Left lobe of liver (tissue), 2 donors: ENCODE measurements around the gene SPEF2. TPM values are rescaled to one million over a fixed set of nuclear protein-coding genes. Genes with fewer than 3 reads are reported as not detected.
"Not testable (repeated sequence)": the region's sequence is repeated elsewhere in the genome, so short reads cannot be mapped to it uniquely, and the experiment has no call there.

Experiments used
- ATAC-seq: fragments of 200-7000 bp; cut with Tn5 transposase; one replicate; pipeline ENCODE4 v1.9.1; 2020; ENCODE audit warnings: mild to moderate bottlenecking, moderate library complexity
- DNase-seq: peaks from one replicate; pipeline ENCODE4 v3.0.0-alpha.2; 2020; ENCODE audit warnings: low spot score
- total RNA-seq: library from RNA; stranded (reverse); gene quantifications from one replicate; pipeline ENCODE4 v1.2.1, GENCODE V29; 2021
- donor health status: DM: no; HTN: no; CAD: no; lungs with moderate emphysema.
- donor health status: DM: no; HTN: yes; CAD: no.

Gene SPEF2
- total RNA-seq, 1 donor from 2014 or later = 1.7 TPM

GRCh38 chr5:35852084-35852734, 234.5 kb downstream of the SPEF2 start:
- no peak for DNase-seq
- ATAC-seq = no peak

- ATAC-seq (no peak), DNase-seq (no peak)
These were observed 235.1 kb downstream of the SPEF2 start for GRCh38 chr5:35852773-35853172.

- ATAC-seq (peak; percentile 28), DNase-seq (no peak)
These were observed 236.0 kb downstream of the SPEF2 start for GRCh38 chr5:35853631-35854030.

- no peak for DNase-seq
- ATAC-seq = no peak
These were observed 236.6 kb downstream of the SPEF2 start for GRCh38 chr5:35854248-35854647.

- ATAC-seq = no peak
- no peak for DNase-seq
These were observed 237.5 kb downstream of the SPEF2 start for GRCh38 chr5:35855187-35855586.

- not testable (repeated sequence) for DNase-seq, ATAC-seq
These were observed 238.6 kb downstream of the SPEF2 start for GRCh38 chr5:35856186-35856764.

- peak; percentile 36 for ATAC-seq
- DNase-seq = no peak
These were observed 239.2 kb downstream of the SPEF2 start, which contains the start of gene IL7R for GRCh38 chr5:35856765-35857351. TSS of gene IL7R (plus strand) at chr5:35856891. CDS start at chr5:35856978, 87 bp downstream.

GRCh38 chr5:35857606-35858205, 240.0 kb downstream of the SPEF2 start:
- DNase-seq (no peak), ATAC-seq (no peak)

GRCh38 chr5:35859101-35859661, 241.5 kb downstream of the SPEF2 start:
- ATAC-seq = no peak
- no peak for DNase-seq

- ATAC-seq (no peak), DNase-seq (no peak)
These were observed 243.0 kb downstream of the SPEF2 start for GRCh38 chr5:35860686-35861085.

GRCh38 chr5:35861718-35862117, 244.1 kb downstream of the SPEF2 start:
- ATAC-seq = no peak

GRCh38 chr5:35862126-35862525, 244.5 kb downstream of the SPEF2 start:
- no peak for DNase-seq
- ATAC-seq = no peak

More at GRCh38 chr5:35861718-35862117, 244.1 kb downstream of the SPEF2 start:
- no peak for DNase-seq

GRCh38 chr5:35863159-35863558, 245.5 kb downstream of the SPEF2 start:
- DNase-seq = no peak
- ATAC-seq = no peak

Other genes with a start within 250 kb of the SPEF2 start
- 2.4 TPM for gene IL7R, start 239.0 kb downstream of the SPEF2 start, total RNA-seq